Measurements from ENCODE around the gene TBCA.

- TF ChIP-seq CTCF (conservative IDR thresholded peaks at IDR 0.05; ENCODE audit: low read depth, low read length) (no peak), EZH2 (IDR thresholded peaks at IDR 0.05; ENCODE audit: low read length, unreplicated experiment) (no peak), EZH2phosphoT487 (IDR thresholded peaks at IDR 0.05; ENCODE audit: borderline replicate concordance, low read length) (no peak)
These were observed 28.0 kb downstream of the TBCA start for GRCh38 chr5:77748160-77748559.
